HepG2 (cell line): ENCODE data around the gene HSPB3. TPM values are rescaled to one million over a fixed set of nuclear protein-coding genes. Genes with fewer than 3 reads are reported as not detected.

Source experiments
- ZNF496 ChIP-seq: sonication (generic); formaldehyde crosslinking; IDR thresholded peaks from 2 replicates; pipeline ENCODE4 v1.8.1; 2023; ENCODE audit warnings: mild to moderate bottlenecking, moderate library complexity, missing genetic modification reagents; ENCODE audit not compliant: insufficient replicate concordance
- polyA plus RNA-seq, 8 experiments: library from polyadenylated mRNA; depleted of rRNA in 3 of 8; stranded (reverse) in 7 of 8; unstranded in 1 of 8; fragments of >200 nt; fragmentation: Illumina TruSeq in 4 of 8; extraction: Trizol in 4 of 8; gene quantifications; 2 replicates each; pipeline versions ENCODE4 v1.2.1 to v1.2.3, GENCODE V29; 2011 to 2016; ENCODE audit warnings: low read depth in 4 of 8, missing spikeins in 1 of 8, mixed read lengths in 1 of 8; ENCODE audit not compliant: insufficient read depth in 1 of 8
- total RNA-seq, 5 experiments: library from RNA; depleted of rRNA; stranded (reverse); fragments of >200 nt; fragmentation: Illumina TruSeq; extraction: Trizol; gene quantifications; 2 replicates each; pipeline ENCODE4 v1.2.3, GENCODE V29; 2016; ENCODE audit warnings: low read depth in 1 of 5
- TF ChIP-seq, protein P1 (sequence below): sonication (generic); formaldehyde crosslinking; IDR thresholded peaks from 2 replicates; pipeline ENCODE4 v1.4.0; 2020; ENCODE audit warnings: missing genetic modification reagents

The HSPB3 gene
- total and polyA plus RNA-seq, 2 of the 13 experiments (the other 11 are each of a cell fraction or from before 2014, with no cell fraction given) = not detected

DNA sequence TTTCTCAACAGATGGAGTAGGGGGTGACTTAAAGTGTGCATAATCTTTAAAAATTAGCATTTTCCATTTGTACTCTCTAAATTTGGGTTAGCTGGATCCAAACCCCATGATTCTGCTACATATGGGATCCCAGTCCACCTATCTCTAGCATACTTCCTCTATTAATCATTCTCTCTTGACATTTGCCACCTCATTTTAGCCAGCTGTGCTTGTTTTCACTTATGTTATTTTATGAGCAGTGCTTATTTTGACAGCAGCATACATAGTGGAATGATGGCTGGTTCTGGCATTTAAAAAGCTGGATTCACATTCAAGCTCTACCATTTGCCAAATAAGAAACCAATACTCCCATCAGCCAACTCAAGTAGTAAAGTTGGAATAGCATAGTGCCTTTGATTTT is 39.5 kb downstream of the HSPB3 start (continued):
- TF ChIP-seq, protein P1, sequence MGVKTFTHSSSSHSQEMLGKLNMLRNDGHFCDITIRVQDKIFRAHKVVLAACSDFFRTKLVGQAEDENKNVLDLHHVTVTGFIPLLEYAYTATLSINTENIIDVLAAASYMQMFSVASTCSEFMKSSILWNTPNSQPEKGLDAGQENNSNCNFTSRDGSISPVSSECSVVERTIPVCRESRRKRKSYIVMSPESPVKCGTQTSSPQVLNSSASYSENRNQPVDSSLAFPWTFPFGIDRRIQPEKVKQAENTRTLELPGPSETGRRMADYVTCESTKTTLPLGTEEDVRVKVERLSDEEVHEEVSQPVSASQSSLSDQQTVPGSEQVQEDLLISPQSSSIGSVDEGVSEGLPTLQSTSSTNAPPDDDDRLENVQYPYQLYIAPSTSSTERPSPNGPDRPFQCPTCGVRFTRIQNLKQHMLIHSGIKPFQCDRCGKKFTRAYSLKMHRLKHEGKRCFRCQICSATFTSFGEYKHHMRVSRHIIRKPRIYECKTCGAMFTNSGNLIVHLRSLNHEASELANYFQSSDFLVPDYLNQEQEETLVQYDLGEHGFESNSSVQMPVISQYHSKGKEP (CRISPR knock-in tag) = no peak
- no peak for TF ChIP-seq ZNF496

Other genes with a start within 250 kb of the HSPB3 start
- 7.7 and 11.5 TPM in 2 replicates for gene ARL15, start 145.1 kb upstream of the HSPB3 start, total RNA-seq (2016; rRNA removed; fragmentation: Illumina TruSeq; extraction: Trizol)
- 2.2 and 2.5 TPM in 2 replicates for gene ARL15, start 145.1 kb upstream of the HSPB3 start, polyA plus RNA-seq (2011; rRNA removed)
- 6.0 and 6.2 TPM in 2 replicates for gene SNX18, start 62.1 kb downstream of the HSPB3 start, total RNA-seq (2016; rRNA removed; fragmentation: Illumina TruSeq; extraction: Trizol)
- 2.3 and 2.7 TPM in 2 replicates for gene SNX18, start 62.1 kb downstream of the HSPB3 start, polyA plus RNA-seq (2011; rRNA removed)